Activated CD4-positive, alpha-beta T cell treated with anti-CD3 and anti-CD28 coated beads, Interleukin-2, amount 50 U/mL, for 1 hour (primary cell): ENCODE measurements around the gene RPLP1.
"Not testable (repeated sequence)": the region's sequence is repeated elsewhere in the genome, so short reads cannot be mapped to it uniquely, and the experiment has no call there.

Experiments used
- DNase-seq: peaks from one replicate; pipeline ENCODE4 v3.0.0-alpha.2; 2020

RPLP1 gene

DNA sequence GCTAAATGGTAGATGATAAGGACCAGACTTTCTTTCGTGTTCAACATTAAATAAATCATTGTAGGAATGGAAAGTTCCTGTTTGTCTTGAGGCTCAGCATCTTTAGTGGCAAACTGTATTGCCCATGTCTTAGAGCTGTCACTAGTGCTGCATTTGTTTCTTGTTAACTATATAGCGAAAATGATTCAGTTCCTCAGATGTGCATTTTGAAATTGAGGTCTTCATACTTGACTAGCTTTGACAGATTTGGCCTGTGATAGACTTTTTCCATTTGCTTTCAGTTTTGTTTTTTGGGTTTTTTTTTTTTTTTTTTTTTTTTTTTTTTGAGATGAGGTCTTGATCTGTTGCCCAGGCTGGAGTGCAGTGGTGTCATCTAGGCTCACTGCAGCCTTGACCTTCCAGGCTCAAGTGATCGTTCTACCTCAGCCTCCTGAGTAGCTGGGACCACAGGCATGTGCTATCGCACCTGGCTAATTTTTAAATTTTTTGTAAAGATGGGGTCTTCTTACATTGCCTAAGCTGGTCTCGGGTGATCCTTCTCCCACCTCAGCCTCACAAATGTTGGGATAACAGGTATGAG lies 9.5 kb upstream of the RPLP1 start:
- DNase-seq: no peak

DNA sequence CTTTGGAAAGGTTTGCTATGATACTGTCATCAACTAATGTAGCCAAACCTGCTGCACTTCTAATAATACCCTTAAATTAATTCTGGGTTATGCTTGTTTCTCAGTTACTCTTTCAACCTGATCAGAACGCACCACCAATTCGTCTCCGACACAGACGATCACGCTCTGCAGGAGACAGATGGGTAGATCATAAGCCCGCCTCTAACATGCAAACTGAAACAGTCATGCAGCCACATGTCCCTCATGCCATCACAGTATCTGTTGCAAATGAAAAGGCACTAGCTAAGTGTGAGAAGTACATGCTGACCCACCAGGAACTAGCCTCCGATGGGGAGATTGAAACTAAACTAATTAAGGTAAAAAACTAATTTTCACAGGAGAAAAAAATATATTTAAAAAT lies 7.9 kb upstream of the RPLP1 start:
- DNase-seq: no peak

DNA sequence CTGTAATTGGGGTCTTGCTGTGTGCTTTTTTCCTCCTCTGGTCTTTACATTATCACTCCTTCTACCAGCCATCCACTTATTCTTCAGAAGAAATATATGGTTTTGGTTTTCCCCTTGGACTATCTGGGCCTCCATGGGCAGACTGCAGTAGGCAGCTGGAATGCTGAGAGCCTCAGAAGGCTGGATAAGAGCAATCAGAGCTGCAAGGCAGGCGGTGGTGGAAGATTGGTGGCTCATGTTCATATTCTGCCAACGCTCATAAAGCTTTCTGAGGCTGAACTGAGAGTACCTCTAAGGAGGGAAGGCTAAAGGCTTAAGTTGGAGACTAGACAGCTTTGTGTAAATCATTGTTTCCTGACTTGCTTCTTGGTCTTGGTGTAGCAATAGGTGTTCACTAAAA lies 5.7 kb upstream of the RPLP1 start:
- no peak for DNase-seq

DNA sequence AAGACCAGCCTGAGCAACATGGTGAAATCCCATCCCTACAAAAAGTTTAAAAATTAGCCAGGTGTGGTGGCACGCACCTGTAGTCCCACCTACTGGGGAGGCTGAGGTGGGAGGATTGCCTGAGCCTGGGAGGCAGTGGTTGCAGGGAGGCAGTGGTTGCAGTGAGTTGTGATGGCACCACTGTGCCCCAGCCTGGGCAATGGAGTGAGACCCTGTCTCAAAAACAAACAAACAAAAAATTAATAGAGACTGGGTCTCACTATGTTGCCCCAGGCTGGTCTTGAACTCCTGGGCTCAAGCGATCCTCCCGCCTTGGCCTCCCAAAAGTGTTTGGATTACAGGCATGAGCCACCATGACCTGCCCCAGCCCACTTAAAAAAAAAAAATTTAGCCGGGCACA lies 2.4 kb upstream of the RPLP1 start:
- DNase-seq: not testable (repeated sequence)

DNA sequence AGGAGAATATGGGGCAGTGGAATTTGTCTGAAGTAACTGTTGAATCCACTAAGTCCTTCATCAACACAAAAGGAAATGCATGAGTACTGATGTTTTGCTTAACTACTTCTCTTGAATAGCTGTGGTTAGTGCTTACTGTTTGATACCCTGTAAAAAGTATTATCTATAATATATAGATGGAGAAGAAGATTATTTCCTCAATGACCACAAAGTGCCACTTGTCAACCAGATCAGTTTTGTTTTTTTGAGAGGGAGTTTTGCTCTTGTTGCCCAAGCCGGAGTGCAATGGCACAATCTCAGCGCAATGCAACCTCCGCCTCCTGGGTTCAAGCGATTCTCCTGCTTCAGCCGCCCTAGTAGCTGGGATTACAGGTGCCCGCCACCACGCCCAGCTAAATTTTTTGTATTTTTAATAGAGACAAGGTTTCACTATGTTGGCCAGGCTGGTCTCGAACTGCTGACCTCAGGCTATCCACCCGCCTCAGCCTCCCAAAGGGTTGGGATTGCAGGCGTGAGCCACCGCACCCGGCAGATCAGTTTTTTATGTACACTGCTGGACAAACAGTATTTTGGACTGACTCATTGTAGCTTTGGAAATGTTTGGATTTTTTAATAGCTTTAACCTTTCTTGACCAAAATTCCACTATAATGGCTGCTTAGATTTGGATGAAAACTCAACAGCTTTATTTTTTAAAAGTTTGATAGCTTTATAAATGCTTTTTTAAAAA lies 1.5 kb upstream of the RPLP1 start:
- no peak for DNase-seq

DNA sequence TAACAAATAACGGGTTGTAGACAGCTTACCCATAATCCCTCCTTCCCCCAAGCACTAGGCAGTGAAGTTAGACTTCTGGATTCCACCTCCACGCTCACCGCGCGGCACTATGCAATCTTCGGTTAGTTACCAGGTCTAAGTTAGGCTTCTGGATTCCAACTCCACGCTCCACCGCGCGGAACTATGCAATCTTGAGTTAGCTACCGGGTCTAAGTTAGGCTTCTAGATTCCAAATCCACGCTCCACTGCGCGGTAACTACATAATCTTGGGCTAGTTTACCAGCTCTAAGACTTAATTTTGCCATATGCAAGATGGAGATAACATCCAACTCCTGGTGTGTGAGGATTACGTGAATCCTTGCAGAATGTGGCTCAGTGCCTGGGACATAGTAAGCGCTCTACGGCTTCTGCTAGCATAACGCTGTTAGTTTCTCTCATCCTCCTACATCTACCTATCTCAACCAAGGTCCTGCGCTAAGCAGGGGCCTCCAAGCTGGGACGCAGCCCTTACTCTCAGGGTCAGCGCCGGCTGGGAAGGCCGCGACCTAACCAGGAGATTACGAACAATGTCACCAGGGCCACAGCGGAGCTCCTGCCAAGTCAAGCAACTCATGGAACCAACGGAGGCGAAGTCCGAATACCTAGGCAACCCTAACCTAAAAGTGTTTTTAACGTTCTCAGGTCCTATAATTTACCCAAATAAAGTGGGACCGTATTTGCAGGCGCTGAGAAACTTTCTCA lies 497 bp upstream of the RPLP1 start:
- no peak for DNase-seq

DNA sequence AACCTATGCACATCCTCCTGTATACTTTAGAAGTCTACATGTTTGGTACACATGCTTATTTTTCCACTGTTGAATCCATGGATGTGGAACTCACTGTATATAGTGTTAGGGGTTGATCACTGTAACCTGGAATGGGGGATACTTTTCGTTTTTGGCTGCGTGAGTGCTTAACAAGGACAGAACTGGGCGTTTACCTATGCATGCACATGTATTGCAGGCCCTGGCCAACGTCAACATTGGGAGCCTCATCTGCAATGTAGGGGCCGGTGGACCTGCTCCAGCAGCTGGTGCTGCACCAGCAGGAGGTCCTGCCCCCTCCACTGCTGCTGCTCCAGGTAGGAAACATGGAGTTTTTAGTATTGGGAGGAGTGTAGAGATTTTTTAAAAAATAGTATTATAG lies 2.3 kb downstream of the RPLP1 start:
- DNase-seq: no peak

DNA sequence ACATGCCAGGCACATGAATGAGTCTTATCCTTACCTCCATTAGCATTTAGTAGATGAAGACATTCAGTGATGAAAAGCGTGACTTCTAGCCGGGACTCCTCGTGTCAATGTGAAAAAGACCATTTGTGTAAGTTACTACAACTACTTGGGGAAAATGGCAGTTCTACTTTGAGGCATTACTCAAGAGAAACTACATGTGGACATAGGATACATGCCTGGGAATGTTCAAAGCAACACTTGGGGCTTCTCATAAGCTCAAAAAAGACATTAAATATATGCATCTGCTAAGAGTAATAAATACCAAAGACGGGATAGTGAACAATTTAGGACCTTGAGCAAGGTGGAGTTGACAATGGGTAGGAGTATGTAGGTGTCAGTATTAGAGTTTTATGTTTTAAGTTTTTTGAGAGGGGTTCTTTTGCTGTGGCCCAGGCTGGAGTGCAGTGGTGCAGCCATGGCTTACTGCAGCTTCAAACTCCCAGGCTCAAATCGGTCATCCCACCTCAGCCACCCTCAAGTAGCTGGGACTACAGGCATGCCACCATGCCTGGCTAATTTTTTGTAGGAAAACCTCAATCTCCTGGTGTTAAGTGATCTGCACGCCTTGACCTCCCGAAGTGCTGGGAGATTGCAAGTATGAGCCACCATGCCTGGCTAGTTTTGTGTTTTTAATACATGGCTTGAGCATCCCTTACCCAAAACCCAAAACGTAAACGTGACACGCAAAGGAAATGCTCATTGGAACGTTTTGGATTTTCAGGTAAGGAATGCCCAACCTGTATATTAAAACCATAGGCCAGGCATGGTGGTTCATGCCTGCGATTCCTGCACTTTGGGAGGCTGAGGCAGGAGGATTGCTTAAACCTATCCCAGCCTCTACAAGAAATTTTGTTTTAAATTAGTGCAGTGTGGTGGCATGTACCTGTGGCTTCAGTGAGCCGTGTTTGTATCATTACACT lies 3.9 kb downstream of the RPLP1 start:
- no peak for DNase-seq

DNA sequence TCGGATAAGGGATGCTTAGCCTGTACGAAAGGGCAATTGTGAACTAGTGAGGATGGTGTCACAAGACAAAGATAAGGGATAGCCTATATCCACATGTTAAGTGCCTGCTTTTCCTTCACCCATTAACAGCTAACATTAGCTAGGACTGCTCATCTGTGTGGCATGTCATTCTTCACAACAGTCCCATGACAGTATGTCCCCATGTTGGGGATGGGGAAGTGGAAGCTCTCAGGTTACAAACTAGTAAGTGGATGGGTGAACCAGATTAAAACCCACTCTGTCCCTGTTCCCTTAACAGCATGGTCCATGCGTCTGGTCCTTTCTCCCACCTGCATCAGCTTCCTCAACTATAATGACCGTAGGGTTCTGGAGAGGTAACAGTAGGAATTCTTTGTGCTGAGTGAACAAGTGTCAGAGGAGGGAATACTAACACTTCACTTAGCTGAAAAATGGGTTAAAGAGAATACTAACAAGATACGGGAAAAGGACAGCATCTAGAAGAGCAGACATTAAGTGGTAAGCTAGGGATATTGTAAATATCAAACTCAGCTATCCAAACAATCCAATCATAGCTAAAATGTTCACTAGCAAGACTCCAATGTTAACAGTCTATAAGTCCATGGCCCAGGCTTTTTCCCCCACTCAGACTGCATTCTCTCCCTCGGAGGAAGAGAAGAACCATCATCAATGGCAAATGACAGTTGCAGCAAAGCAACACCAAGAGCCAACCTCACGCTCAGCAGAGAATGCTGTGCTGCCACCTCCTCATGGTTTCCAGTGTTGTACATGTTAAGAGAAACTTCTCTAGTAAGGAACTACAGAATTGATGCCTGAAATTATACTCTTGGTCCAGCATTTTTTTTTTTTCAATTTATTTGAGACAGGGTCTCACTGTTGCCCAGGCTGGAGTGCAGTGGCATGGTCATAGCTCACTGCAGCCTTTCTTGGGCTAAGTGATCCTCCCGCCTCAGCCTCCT lies 5.0 kb downstream of the RPLP1 start:
- no peak for DNase-seq

DNA sequence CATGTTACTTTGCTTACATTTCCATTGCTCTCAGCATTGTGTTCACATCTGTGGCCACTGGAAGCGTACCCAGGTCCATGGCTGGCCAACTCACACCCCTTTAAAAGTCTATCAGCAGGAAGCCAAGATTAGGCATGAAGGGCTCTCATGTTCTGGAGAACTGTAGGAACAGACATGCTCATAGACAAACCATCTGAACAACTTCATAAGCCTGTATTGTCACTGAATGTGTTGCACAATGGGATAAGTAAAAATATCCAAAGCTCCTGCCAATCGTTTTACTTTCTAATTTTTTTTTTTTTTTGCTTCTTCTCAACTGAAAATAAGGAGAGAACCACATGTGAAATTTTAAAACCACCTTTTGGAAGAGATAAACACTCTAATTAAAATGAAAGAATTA lies 6.4 kb downstream of the RPLP1 start:
- no peak for DNase-seq

DNA sequence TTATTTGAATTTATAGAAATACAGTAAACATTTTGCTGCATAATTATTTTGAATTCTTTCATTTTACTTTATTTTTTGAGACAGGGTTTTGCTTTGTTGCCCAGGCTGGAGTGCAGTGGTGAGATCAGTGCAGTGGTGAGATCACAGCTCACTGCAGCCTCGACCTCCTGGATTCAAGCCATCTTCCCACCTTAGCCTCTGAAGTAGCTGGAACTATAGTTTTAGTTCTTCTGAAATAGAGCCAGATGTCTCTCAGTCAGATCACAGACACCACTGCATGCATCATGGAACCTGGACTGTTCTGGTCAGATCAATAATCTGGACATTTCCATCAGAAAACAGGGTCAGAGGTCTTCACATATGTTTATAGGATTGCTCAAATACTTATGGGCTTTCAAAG lies 7.9 kb downstream of the RPLP1 start:
- DNase-seq: no peak

DNA sequence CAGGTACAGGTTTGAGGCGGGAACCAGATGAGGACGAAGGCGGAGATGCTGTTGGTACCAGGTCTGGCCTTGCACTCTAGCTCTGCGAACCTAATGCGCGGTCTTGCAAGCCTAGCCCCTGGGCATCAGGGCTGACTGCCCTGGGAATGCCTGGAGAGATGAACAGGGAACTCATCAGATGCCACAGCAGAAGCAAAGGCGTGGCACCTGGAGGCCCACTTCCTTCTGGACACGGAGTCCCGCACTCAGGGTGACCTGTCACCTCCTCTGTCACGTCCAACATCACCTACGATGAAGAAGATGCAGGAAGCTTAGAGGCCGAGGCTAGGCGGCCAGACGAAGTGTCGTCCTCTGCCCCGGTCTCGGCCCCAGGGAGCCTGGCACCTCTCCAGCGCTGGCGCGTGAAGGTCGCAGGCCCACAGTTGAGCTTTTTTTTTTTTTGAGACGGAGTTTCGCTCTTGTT lies 9.4 kb downstream of the RPLP1 start:
- no peak for DNase-seq

DNA sequence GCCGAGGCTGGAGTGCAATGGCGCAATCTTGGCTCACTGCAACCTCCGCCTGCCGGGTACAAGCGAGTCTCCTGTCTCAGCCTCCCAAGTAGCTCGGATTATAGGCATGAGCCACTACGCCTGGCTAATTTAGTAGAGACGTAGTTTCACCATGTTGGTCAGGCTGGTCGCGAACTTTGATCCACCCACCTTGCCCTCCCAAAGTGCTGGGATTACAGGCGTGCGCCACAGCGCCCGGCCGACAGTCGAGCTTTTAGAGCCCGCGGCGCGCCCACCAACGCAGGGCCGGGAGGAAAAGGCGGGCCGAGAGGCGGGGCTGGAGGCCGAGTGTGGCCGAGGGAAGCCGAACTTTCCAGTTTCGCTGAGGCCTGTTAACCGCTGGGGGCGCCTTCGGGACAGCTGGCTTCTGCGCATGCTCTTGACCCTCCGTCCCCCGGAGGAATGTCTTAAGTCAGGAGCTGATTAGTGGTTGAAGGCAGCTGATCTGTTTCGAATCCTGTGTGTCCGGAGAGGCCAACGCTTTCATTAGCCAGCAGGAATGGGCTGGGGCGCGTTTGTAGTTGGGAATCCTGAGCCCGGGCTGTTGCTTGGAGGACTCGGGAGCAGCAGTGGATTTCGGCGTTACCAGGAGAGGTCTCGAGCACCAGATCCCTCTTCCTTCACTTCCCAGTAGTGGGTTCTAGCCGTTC lies 10.0 kb downstream of the RPLP1 start:
- DNase-seq: peak; percentile 90

DNA sequence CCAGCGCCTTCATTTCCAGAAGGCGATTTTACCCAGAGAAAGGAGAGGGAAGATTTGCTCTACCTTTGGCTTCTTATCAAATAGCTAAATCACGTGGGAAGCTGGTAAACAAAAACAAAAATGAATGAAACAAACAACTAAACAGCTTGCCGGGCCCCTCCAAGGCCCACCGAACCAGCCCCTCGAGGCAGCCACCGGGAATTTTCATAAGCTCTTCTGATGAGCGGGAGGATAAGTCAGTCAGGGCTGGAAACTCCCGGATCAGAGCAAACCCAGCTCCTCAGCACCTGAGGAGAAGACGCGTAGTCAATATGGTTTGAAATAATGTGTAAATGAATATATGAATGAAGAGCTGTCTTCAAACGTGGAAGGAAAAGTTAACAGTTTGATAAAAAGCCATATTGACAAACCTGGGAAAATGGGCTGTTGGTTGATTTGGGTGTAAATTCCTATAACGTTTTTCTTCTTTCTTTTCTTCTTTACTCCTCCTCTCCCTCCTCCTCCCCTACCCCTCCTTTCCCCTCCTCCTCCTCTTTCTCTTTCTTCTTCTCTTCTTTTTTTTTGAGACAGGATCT lies 10.7 kb downstream of the RPLP1 start:
- DNase-seq: no peak

DNA sequence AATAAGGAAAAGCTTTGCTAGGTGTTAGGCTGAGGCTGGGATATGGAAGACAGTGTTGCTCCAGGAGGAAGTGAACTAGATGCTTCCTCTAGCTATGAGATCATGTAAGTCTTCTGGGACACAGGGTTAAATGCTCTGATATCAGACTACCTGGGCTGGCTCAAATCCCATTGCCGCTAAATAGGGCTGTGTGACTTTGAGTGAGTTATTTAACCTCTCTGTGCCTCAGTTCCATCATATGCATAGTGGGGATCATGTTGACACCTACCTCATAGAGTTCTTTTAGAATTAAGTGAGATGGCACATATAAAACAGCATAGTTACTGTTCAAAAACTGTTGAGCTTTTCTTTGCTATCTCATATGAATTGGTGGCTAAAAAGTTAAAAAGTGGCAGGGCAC lies 12.6 kb downstream of the RPLP1 start:
- DNase-seq: no peak

DNA sequence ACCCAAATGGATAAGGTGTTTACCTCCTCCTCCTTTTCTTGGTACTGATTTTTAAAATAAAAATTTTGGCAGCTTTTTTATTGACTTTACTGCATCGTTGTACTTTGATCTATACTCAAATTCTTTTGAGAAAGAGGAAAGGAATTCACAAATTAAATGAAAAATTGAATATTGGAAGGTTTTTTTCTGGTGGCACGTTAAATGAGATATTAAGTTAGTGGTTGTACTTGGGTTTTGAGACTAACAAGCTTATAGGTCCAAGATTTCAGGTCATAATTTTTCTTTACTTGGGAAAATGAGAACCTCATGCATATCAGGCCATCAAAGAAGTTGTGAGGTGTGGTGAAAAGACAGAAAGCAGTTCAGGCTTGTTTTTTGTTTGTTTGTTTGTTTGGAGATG lies 14.1 kb downstream of the RPLP1 start:
- DNase-seq: no peak

DNA sequence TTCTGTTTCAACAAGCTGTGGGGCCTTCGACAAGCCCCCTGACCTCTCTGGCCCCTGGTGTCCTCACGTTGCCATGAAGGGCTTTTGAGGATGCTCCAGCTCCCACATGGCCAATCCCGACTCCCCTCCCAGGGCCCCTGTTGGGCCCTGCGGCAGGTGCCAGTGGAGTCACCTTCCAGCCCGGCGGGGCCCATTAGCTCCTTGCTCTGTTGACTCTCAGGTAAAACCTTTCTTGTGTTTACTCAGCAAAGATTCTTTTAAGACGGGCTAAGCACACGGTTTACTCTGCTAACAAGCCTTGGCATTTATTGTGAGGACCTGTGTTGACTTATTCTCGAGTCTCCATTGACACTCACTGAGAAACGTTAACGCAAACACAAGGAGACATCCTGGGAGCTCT lies 15.0 kb downstream of the RPLP1 start:
- DNase-seq: no peak

DNA sequence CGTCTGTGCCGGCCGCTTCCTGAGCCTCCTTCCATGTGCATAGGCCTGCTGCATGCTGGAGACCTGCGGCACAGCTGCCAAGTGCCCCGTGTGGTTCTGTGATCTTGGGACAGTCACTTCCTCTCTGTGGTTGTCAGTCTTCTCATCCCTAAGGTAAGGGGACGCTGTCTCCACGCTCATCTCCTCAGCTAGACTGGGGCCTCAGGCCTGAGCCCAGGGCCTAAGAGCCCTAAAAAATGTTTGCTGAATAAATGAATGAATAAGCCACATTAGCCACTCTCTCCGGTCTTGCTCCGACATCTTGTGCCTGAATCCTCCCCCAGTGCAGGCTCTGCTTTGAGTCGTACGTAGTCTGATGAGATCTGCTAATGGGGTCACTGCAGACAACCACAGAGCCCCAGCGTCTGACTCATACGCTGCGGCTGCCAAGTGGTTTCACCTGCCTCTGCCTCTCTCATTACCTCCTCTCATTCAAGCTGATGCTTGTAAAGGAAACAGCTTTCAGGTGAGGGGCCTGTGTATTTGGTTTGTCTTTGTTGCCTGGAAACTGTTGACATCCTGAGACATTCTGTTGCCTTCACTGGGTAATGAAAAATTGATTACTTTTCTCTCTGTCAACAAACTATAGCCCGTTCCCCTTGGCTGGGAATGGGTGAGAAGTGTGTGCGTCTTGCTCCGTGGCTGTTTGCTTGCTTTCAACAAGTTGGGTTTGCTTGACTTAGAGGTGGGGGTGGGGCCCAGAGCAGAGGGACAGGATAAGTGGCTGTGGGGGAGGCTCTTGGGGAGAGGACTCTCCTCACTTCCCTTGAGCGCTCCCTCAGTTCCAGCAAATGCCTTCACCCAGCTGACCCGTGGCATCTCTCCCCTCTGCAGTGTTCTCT lies 15.9 kb downstream of the RPLP1 start:
- peak; percentile 80 for DNase-seq

DNA sequence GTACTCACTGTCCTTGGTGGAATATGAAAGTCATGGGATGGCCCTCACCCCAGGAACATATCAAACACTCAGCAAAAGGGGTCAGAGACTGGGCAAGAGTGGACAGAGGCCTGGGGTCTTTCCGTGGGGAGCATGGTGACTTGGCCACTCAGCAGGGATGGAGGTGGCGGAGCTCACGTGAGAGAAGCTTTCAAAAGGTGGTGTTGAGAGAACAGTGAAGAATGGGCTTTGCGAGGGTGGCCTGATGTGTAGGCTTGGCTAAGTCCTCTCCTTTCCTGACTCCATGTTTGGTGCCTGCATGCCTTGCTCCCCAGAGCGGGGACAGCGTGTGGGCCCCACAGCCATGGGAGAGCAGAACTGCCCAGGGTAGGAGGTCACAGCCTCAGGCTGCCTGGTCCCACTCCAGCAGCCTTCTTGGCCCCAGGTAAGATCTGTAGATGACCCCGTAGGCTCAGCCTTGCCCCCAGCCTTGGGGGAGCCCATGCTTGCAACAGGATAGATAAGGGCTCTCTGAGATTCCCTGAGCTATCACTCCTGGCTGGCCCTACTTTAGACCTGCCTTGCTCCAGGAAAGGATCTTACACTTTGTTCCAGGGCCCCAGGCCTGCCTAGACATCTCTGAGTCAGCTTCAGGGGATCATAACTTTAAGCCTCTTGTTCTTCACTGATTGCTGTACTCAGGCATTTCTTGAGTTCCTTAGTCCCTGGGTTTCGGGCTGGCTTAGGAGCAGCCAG lies 17.0 kb downstream of the RPLP1 start:
- DNase-seq: no peak
